Duodenal mucosa (tissue), 2 donors: ENCODE results near the gene APPBP2.

Experiments
- H3K27ac ChIP-seq: one replicate; pipeline ENCODE4 v1.7.0; 2013; ENCODE audit warnings: low read depth, low read length
- H3K27me3 ChIP-seq, 2 donors: one replicate each; pipeline ENCODE4 v1.7.0; 2013; ENCODE audit warnings: low read length in 2 of 2, control low read depth in 1 of 2; ENCODE audit not compliant: insufficient read depth in 2 of 2, control insufficient read depth in 1 of 2
- H3K36me3 ChIP-seq, 2 donors: one replicate each; pipeline ENCODE4 v1.7.0; 2013; ENCODE audit warnings: low read length in 2 of 2, control low read depth in 1 of 2; ENCODE audit not compliant: insufficient read depth in 2 of 2, control insufficient read depth in 1 of 2
- H3K4me1 ChIP-seq, 2 donors: one replicate each; pipeline ENCODE4 v1.7.0; 2013; ENCODE audit warnings: low read length in 2 of 2, control low read depth in 1 of 2; ENCODE audit not compliant: insufficient read depth in 2 of 2, control insufficient read depth in 1 of 2
- H3K4me3 ChIP-seq, 2 donors: one replicate each; pipeline ENCODE4 v1.7.0; 2013; ENCODE audit warnings: low read length in 2 of 2, low read depth in 1 of 2
- H3K9ac ChIP-seq, 2 donors: one replicate each; pipeline ENCODE4 v1.7.0; 2013; ENCODE audit warnings: low read length in 2 of 2, low read depth in 1 of 2
- H3K9me3 ChIP-seq, 2 donors: one replicate each; pipeline ENCODE4 v1.7.0; 2013; ENCODE audit warnings: low read length in 2 of 2, control low read depth in 1 of 2; ENCODE audit not compliant: control insufficient read depth in 1 of 2

APPBP2 gene

GRCh38 chr17:60534613-60535157 is 8.6 kb upstream of the APPBP2 start:
- Histone ChIP-seq H3K9me3 (no peaks in the 10 kb centered on the region), H3K4me3 (no peak overlapping the region), H3K36me3 (no peaks in the 10 kb centered on the region), H3K27ac (no peak overlapping the region), H3K4me1 (peaks cover 0 to 3% of the 10 kb centered on the region in 2 donors), H3K27me3 (no peaks in the 10 kb centered on the region), H3K9ac (no peak overlapping the region)

- no peaks in the 10 kb centered on the region for H3K36me3 ChIP-seq
- H3K4me1 ChIP-seq, result peaks cover 0 to 3% of the 10 kb centered on the region in 2 donors
- H3K9me3 ChIP-seq, result no peaks in the 10 kb centered on the region
- no peak overlapping the region for H3K27ac ChIP-seq
- H3K4me3 ChIP-seq, result no peak overlapping the region
- H3K27me3 ChIP-seq, result no peaks in the 10 kb centered on the region
- no peak overlapping the region for H3K9ac ChIP-seq
These were observed 8.0 kb upstream of the APPBP2 start for GRCh38 chr17:60534010-60534555.

- H3K36me3 ChIP-seq, result no peaks in the 10 kb centered on the region
- no peaks in the 10 kb centered on the region for H3K27me3 ChIP-seq
- no peak overlapping the region for H3K4me3 ChIP-seq
- H3K9ac ChIP-seq, result no peak overlapping the region
- H3K4me1 ChIP-seq, result peaks cover 4 to 5% of the 10 kb centered on the region in 2 donors
- no peaks in the 10 kb centered on the region for H3K9me3 ChIP-seq
- H3K27ac ChIP-seq, result no peak overlapping the region
These were observed 3.8 kb upstream of the APPBP2 start for GRCh38 chr17:60529806-60530205.

- Histone ChIP-seq H3K36me3 (no peaks in the 10 kb centered on the region), H3K4me3 (no peak overlapping the region), H3K4me1 (peaks cover 6 to 11% of the 10 kb centered on the region in 2 donors), H3K9me3 (no peaks in the 10 kb centered on the region), H3K27me3 (no peaks in the 10 kb centered on the region), H3K27ac (no peak overlapping the region), H3K9ac (no peak overlapping the region)
These were observed 2.8 kb upstream of the APPBP2 start for GRCh38 chr17:60528828-60529227.

GRCh38 chr17:60527701-60528100 is 1.7 kb upstream of the APPBP2 start:
- Histone ChIP-seq H3K27ac (no peak overlapping the region), H3K4me1 (peaks cover 15 to 18% of the 10 kb centered on the region in 2 donors), H3K9me3 (no peaks in the 10 kb centered on the region), H3K36me3 (no peaks in the 10 kb centered on the region), H3K4me3 (no peak overlapping the region), H3K27me3 (no peaks in the 10 kb centered on the region), H3K9ac (no peak overlapping the region)

GRCh38 chr17:60526726-60527125 is 684 bp upstream of the APPBP2 start:
- H3K9me3 ChIP-seq, result no peaks in the 10 kb centered on the region
- no peaks in the 10 kb centered on the region for H3K36me3 ChIP-seq
- H3K4me3 ChIP-seq, result peak overlapping the region; percentile 98 to 99
- peaks cover 15 to 23% of the 10 kb centered on the region in 2 donors for H3K4me1 ChIP-seq
- H3K27ac ChIP-seq, result no peak overlapping the region
- peak overlapping the region; percentile 91 to 97 for H3K9ac ChIP-seq
- no peaks in the 10 kb centered on the region for H3K27me3 ChIP-seq

GRCh38 chr17:60525328-60525684 is 736 bp downstream of the APPBP2 start:
- Histone ChIP-seq H3K9me3 (no peaks in the 10 kb centered on the region), H3K4me3 (peak overlapping the region; percentile 98 to 99), H3K27ac (peak overlapping the region; percentile 99), H3K9ac (peak overlapping the region; percentile 91 to 97), H3K36me3 (peaks cover 0 to 4% of the 10 kb centered on the region in 2 donors), H3K4me1 (peaks cover 15 to 23% of the 10 kb centered on the region in 2 donors), H3K27me3 (no peaks in the 10 kb centered on the region)

GRCh38 chr17:60524463-60525327 is 1.3 kb downstream of the APPBP2 start:
- no peaks in the 10 kb centered on the region for H3K9me3 ChIP-seq
- H3K9ac ChIP-seq, result peak overlapping the region; percentile 91 to 97
- peak overlapping the region; percentile 98 to 99 for H3K4me3 ChIP-seq
- H3K4me1 ChIP-seq, result peaks cover 15 to 23% of the 10 kb centered on the region in 2 donors
- peaks cover 0 to 4% of the 10 kb centered on the region in 2 donors for H3K36me3 ChIP-seq
- H3K27ac ChIP-seq, result no peak overlapping the region
- H3K27me3 ChIP-seq, result no peaks in the 10 kb centered on the region

- H3K9me3 ChIP-seq, result no peaks in the 10 kb centered on the region
- H3K9ac ChIP-seq, result peak overlapping the region in 1 of 2 donors; percentile 91
- peaks cover 15 to 23% of the 10 kb centered on the region in 2 donors for H3K4me1 ChIP-seq
- H3K27ac ChIP-seq, result no peak overlapping the region
- peak overlapping the region; percentile 98 to 99 for H3K4me3 ChIP-seq
- no peaks in the 10 kb centered on the region for H3K27me3 ChIP-seq
- H3K36me3 ChIP-seq, result peaks cover 4% of the 10 kb centered on the region in 2 donors
These were observed 2.2 kb downstream of the APPBP2 start for GRCh38 chr17:60523822-60524221.

GRCh38 chr17:60522889-60523626 is 3.0 kb downstream of the APPBP2 start:
- no peaks in the 10 kb centered on the region for H3K27me3 ChIP-seq
- no peak overlapping the region for H3K4me3 ChIP-seq
- no peak overlapping the region for H3K27ac ChIP-seq
- H3K9me3 ChIP-seq, result no peaks in the 10 kb centered on the region
- H3K36me3 ChIP-seq, result peaks cover 4 to 12% of the 10 kb centered on the region in 2 donors
- peaks cover 15 to 23% of the 10 kb centered on the region in 2 donors for H3K4me1 ChIP-seq
- no peak overlapping the region for H3K9ac ChIP-seq
